Activated CD8-positive, alpha-beta T cell treated with anti-CD3 and anti-CD28 coated beads for 36 hours (primary cell): ENCODE measurements around the gene RAB34. TPM values are rescaled to one million over a fixed set of nuclear protein-coding genes. Genes with fewer than 3 reads are reported as not detected.

Experiments used
- ATAC-seq: fragments of 200-7000 bp; cut with Tn5 transposase; one replicate; pipeline ENCODE4 v1.10.0; 2021; ENCODE audit warnings: mild to moderate bottlenecking, moderate library complexity
- CTCF ChIA-PET: fragments of 350-600 bp; sonication (Branson Sonifier 250); formaldehyde crosslinking; loops from one replicate; lab custom pipeline; 2021; ENCODE audit warnings: antibody characterized with exemption; lab: Charles Lee
- POLR2A ChIA-PET: fragments of 350-600 bp; sonication (Branson Sonifier 250); formaldehyde crosslinking; loops from one replicate; lab custom pipeline; 2021; ENCODE audit warnings: antibody characterized with exemption; lab: Charles Lee
- DNase-seq: peaks from one replicate; pipeline ENCODE4 v3.0.0-alpha.2; 2020
- H3K27ac Mint-ChIP-seq: one replicate; pipeline ENCODE4 v1.8.0; 2021; ENCODE audit warnings: mild to moderate bottlenecking, mixed read lengths
- H3K27me3 Mint-ChIP-seq: one replicate; pipeline ENCODE4 v1.8.0; 2021; ENCODE audit warnings: mixed read lengths
- H3K36me3 Mint-ChIP-seq: one replicate; pipeline ENCODE4 v1.8.0; 2021; ENCODE audit warnings: low read depth, mixed read lengths
- H3K4me1 Mint-ChIP-seq: one replicate; pipeline ENCODE4 v1.8.0; 2021; ENCODE audit warnings: low read depth, mixed read lengths
- H3K4me3 Mint-ChIP-seq: one replicate; pipeline ENCODE4 v1.8.0; 2021; ENCODE audit warnings: mild to moderate bottlenecking, moderate library complexity, mixed read lengths
- H3K9me3 Mint-ChIP-seq: one replicate; pipeline ENCODE4 v1.8.0; 2021; ENCODE audit warnings: mixed read lengths
- CTCF ChIP-seq: fragments of 200-600 bp; IDR thresholded peaks from one replicate; pipeline ENCODE4 v1.8.0; 2022; ENCODE audit warnings: antibody characterized with exemption, mild to moderate bottlenecking
- intact Hi-C: fragments of 100-400 bp; cut with micrococcal nuclease; formaldehyde crosslinking; loops from one replicate; pipeline ENCODE4 v1.10.0; 2022
- total RNA-seq, 2 experiments: library from RNA; stranded (reverse); gene quantifications; one replicate each; pipeline ENCODE4 v1.2.3, GENCODE V29; 2021

The RAB34 gene
- total RNA-seq: 10 to 100 TPM in 1 of 2 experiments, 1 to 10 TPM in 1; 9.8 to 14.4 TPM

GRCh38 chr17:28717578-28718332, at the start of gene RAB34:
Gene RAB34 (minus strand): TSS chr17:28717868. CDS start chr17:28717266, 602 bp downstream.
- peaks cover 14% of the 10 kb centered on the region for H3K27me3 Mint-ChIP-seq
- H3K9me3 Mint-ChIP-seq: no peaks in the 10 kb centered on the region
- DNase-seq (peak; percentile 58), ATAC-seq (no peak)
- H3K36me3 Mint-ChIP-seq: peaks cover 30% of the 10 kb centered on the region
- peak within 1 kb of the TSS; percentile 71 for H3K4me3 Mint-ChIP-seq
- no peak for TF ChIP-seq CTCF
- ChIA-PET CTCF (no interaction called here), POLR2A (no interaction called here)
- H3K4me1 Mint-ChIP-seq: peaks cover 19% of the 10 kb centered on the region
- peak within 1 kb of the TSS; percentile 81 for H3K27ac Mint-ChIP-seq
- intact Hi-C loops: no loop called here

- no peaks in the 10 kb centered on the region for H3K27me3 Mint-ChIP-seq
- peaks cover 9% of the 10 kb centered on the region for H3K36me3 Mint-ChIP-seq
- intact Hi-C loops: no loop called here
- no peak for DNase-seq
- ChIA-PET POLR2A (interaction anchor here (0.7 to 3.4 kb wide), 5 partner anchors 9 to 135 kb away, joined by 3 to 17 read pairs (median 3); partner anchors contain the start of gene FLOT2), CTCF (interaction anchor here (0.7 to 7.1 kb wide), 23 partner anchors 9 to 353 kb away, joined by 3 to 109 read pairs (median 22); partner anchors contain the start of genes DHRS13, FAM222B, NEK8 and TLCD1)
- no peak overlapping the region for H3K27ac Mint-ChIP-seq
- H3K9me3 Mint-ChIP-seq: no peaks in the 10 kb centered on the region
- peaks cover 16% of the 10 kb centered on the region for H3K4me1 Mint-ChIP-seq
- H3K4me3 Mint-ChIP-seq: no peak overlapping the region
- no peak for TF ChIP-seq CTCF
- ATAC-seq: no peak
Observed at GRCh38 chr17:28765038-28765437, 47.4 kb upstream of the RAB34 start.

- peak; percentile 88 for ATAC-seq
- ChIA-PET CTCF (interaction anchor here (0.6 to 7.1 kb wide), 67 partner anchors 10 to 354 kb away, joined by 3 to 109 read pairs (median 7); partner anchors contain the start of genes DHRS13, FAM222B, FLOT2 and NEK8), POLR2A (interaction anchor here (0.8 to 4.6 kb wide), 9 partner anchors 9 to 134 kb away, joined by 3 to 31 read pairs (median 12); partner anchors contain the start of genes FLOT2 and RPL23A)
- intact Hi-C loops: loop anchor here (5.0 kb wide), 1 partner anchor 37 kb away; the partner anchor contains the start of genes NEK8 and TLCD1
- H3K36me3 Mint-ChIP-seq: peaks cover 12% of the 10 kb centered on the region
- H3K4me3 Mint-ChIP-seq: no peak overlapping the region
- peak; percentile 93 for DNase-seq
- H3K4me1 Mint-ChIP-seq: peaks cover 16% of the 10 kb centered on the region
- H3K9me3 Mint-ChIP-seq: no peaks in the 10 kb centered on the region
- peak; percentile 97 for TF ChIP-seq CTCF
- H3K27ac Mint-ChIP-seq: no peak overlapping the region
- no peaks in the 10 kb centered on the region for H3K27me3 Mint-ChIP-seq
Observed at GRCh38 chr17:28763804-28764266, 46.2 kb upstream of the RAB34 start.

GRCh38 chr17:28763137-28763799, 45.6 kb upstream of the RAB34 start:
- POLR2A ChIA-PET: interaction anchor here (0.8 to 4.6 kb wide), 10 partner anchors 9 to 135 kb away, joined by 3 to 31 read pairs (median 8); partner anchors contain the start of genes FLOT2 and RPL23A
- Mint-ChIP-seq H3K36me3 (peaks cover 13% of the 10 kb centered on the region), H3K27ac (no peak overlapping the region), H3K4me3 (no peak overlapping the region), H3K27me3 (no peaks in the 10 kb centered on the region), H3K4me1 (peaks cover 14% of the 10 kb centered on the region), H3K9me3 (no peaks in the 10 kb centered on the region)
- TF ChIP-seq CTCF: no peak
- intact Hi-C loops: loop anchor here (5.0 kb wide), 1 partner anchor 36 kb away; the partner anchor contains the start of genes NEK8 and TLCD1
- DNase-seq (no peak), ATAC-seq (peak; percentile 50)
- CTCF ChIA-PET: interaction anchor here (0.6 to 7.1 kb wide), 67 partner anchors 11 to 361 kb away, joined by 3 to 109 read pairs (median 7); partner anchors contain the start of genes DHRS13, FAM222B, FLOT2 and NEK8
